Measurements from ENCODE around the gene CHCHD3. TPM values are rescaled to one million over a fixed set of nuclear protein-coding genes. Genes with fewer than 3 reads are reported as not detected.

The CHCHD3 gene
- total RNA-seq, 1 experiment from 2014 or later = 89.9 TPM

- intact Hi-C loops (cut with micrococcal nuclease; ENCODE audit: unreplicated experiment) = no loop called here
- TF ChIP-seq, protein P1, sequence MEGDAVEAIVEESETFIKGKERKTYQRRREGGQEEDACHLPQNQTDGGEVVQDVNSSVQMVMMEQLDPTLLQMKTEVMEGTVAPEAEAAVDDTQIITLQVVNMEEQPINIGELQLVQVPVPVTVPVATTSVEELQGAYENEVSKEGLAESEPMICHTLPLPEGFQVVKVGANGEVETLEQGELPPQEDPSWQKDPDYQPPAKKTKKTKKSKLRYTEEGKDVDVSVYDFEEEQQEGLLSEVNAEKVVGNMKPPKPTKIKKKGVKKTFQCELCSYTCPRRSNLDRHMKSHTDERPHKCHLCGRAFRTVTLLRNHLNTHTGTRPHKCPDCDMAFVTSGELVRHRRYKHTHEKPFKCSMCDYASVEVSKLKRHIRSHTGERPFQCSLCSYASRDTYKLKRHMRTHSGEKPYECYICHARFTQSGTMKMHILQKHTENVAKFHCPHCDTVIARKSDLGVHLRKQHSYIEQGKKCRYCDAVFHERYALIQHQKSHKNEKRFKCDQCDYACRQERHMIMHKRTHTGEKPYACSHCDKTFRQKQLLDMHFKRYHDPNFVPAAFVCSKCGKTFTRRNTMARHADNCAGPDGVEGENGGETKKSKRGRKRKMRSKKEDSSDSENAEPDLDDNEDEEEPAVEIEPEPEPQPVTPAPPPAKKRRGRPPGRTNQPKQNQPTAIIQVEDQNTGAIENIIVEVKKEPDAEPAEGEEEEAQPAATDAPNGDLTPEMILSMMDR (IDR thresholded peaks at IDR 0.05; ENCODE audit: unreplicated experiment) = no peak
- Mint-ChIP-seq H3K9me3 (ENCODE audit: low read depth, unreplicated experiment) (peaks cover 3% of the 10 kb centered on the region), H3K27me3 (ENCODE audit: unreplicated experiment) (peaks cover 80% of the 10 kb centered on the region), H3K36me3 (ENCODE audit: insufficient read depth, unreplicated experiment) (no peaks in the 10 kb centered on the region), H3K27ac (ENCODE audit: unreplicated experiment) (no peak overlapping the region), H3K4me3 (ENCODE audit: low read depth, unreplicated experiment) (no peak overlapping the region), H3K4me1 (ENCODE audit: low read depth, unreplicated experiment) (no peaks in the 10 kb centered on the region)
- no TSS peak for BruUV-seq (replicated peaks)
- DNase-seq = no peak
- CTCF ChIA-PET = no interaction called here
Measured at GRCh38 chr7:133109816-133110215, 27.9 kb upstream of the CHCHD3 start.

DNA sequence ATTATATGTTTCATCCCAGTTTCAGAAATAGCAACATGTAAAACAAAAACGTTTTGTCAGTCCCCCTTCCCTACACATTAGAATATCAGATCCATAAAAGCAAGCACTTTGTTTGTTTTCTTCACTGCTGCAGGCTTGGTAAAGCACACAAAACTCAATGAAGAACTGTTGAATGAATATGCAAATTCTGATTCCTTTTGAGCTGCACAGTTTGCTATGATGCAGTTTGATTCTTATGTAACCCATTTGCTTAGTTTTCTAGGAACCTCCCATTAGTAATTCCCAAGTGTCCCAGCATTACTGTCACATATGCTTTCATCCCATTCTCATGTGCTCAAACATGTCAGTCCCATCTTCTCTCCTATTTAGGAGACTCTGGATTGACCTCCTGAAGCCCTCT lies 26.1 kb upstream of the CHCHD3 start:
- H3K27me3 Mint-ChIP-seq (ENCODE audit: unreplicated experiment) = peaks cover 71% of the 10 kb centered on the region
- H3K4me3 Mint-ChIP-seq (ENCODE audit: low read depth, unreplicated experiment) = no peak overlapping the region
- no TSS peak for BruUV-seq (replicated peaks)
- no peaks in the 10 kb centered on the region for H3K36me3 Mint-ChIP-seq (ENCODE audit: insufficient read depth, unreplicated experiment)
- H3K4me1 Mint-ChIP-seq (ENCODE audit: low read depth, unreplicated experiment) = no peaks in the 10 kb centered on the region
- CTCF ChIA-PET = no interaction called here
- H3K9me3 Mint-ChIP-seq (ENCODE audit: low read depth, unreplicated experiment) = peaks cover 3% of the 10 kb centered on the region
- TF ChIP-seq, protein P1 (IDR thresholded peaks at IDR 0.05; ENCODE audit: unreplicated experiment) = no peak
- no peak overlapping the region for H3K27ac Mint-ChIP-seq (ENCODE audit: unreplicated experiment)
- intact Hi-C loops (cut with micrococcal nuclease; ENCODE audit: unreplicated experiment) = no loop called here
- no peak for DNase-seq

DNA sequence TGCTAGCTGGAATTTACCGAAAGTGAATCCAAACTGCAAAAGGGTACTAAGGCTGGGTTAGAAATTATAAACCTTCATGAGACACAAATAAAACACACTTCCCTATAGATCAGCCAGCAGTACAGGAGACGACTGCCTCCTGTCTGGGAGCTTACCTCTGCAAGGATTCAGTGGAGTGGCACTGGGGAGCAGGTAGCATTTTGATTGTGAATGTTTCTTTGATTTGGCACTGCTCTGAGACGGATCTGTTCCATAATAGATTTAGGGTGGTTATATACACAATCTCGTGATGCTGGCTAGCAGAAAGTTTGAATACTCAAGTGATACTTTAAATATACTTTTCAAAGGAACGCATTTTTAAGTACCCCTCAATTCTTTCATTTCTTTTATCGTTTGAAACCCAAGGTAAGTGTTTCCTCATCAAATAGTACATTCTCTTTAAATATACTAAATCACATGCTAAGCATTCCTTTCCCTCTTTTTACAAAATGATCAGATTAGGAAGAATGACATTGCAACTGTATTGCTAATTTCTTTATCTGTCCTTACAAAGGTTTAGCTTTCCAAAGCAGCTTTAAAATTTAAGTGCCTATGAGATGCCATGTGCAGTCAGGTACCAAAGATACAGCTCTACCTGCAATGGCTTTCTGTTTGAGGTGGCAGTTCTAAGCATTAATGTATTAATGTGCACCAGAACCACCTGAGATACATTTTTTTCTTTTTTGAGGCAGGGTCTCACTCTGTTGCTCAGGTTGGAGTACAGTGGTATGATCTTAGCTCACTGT lies 20.6 kb upstream of the CHCHD3 start:
- no peak for DNase-seq
- peaks cover 45% of the 10 kb centered on the region for H3K27me3 Mint-ChIP-seq (ENCODE audit: unreplicated experiment)
- intact Hi-C loops (cut with micrococcal nuclease; ENCODE audit: unreplicated experiment) = no loop called here
- no TSS peak for BruUV-seq (replicated peaks)
- H3K27ac Mint-ChIP-seq (ENCODE audit: unreplicated experiment) = no peak overlapping the region
- H3K4me3 Mint-ChIP-seq (ENCODE audit: low read depth, unreplicated experiment) = no peak overlapping the region
- TF ChIP-seq, protein P1 (IDR thresholded peaks at IDR 0.05; ENCODE audit: unreplicated experiment) = no peak
- CTCF ChIA-PET = no interaction called here
- no peaks in the 10 kb centered on the region for H3K36me3 Mint-ChIP-seq (ENCODE audit: insufficient read depth, unreplicated experiment)
- no peaks in the 10 kb centered on the region for H3K9me3 Mint-ChIP-seq (ENCODE audit: low read depth, unreplicated experiment)
- no peaks in the 10 kb centered on the region for H3K4me1 Mint-ChIP-seq (ENCODE audit: low read depth, unreplicated experiment)

- Mint-ChIP-seq H3K27ac (ENCODE audit: unreplicated experiment) (no peak overlapping the region), H3K36me3 (ENCODE audit: insufficient read depth, unreplicated experiment) (no peaks in the 10 kb centered on the region), H3K4me3 (ENCODE audit: low read depth, unreplicated experiment) (no peak overlapping the region), H3K4me1 (ENCODE audit: low read depth, unreplicated experiment) (no peaks in the 10 kb centered on the region), H3K9me3 (ENCODE audit: low read depth, unreplicated experiment) (no peaks in the 10 kb centered on the region), H3K27me3 (ENCODE audit: unreplicated experiment) (peaks cover 31% of the 10 kb centered on the region)
- no TSS peak for BruUV-seq (replicated peaks)
- TF ChIP-seq, protein P1 (IDR thresholded peaks at IDR 0.05; ENCODE audit: unreplicated experiment) = no peak
- CTCF ChIA-PET = no interaction called here
- intact Hi-C loops (cut with micrococcal nuclease; ENCODE audit: unreplicated experiment) = no loop called here
- DNase-seq = no peak
Measured at GRCh38 chr7:133099633-133100286, 17.9 kb upstream of the CHCHD3 start.

All from Calu3 (cell line).